ENCODE data around the gene AMFR. TPM values are rescaled to one million over a fixed set of nuclear protein-coding genes. Genes with fewer than 3 reads are reported as not detected.

The AMFR gene
- total RNA-seq, 1 experiment from 2014 or later: 66.3 TPM

DNA sequence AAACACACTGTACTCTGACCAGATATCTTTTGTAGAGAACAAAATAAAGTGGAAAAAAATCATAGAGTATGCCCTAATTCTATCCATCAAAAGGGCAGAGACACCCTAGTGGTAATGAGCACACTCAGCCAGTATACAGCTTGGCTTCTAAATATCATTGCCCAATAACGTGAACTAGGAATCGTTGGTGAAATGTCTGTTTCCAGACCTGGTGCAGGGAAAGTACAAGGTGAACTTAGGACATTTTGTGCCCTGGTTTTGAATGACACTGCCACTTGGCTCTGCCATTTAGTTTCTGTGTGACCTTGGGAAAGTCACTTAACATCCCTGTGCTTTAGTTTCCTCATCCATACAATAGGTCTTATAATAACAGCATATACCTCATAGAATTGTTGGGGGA is 13.7 kb downstream of the AMFR start:
- ATAC-seq (no peak), DNase-seq (ENCODE audit: low read depth, low spot score) (no peak)
- Histone ChIP-seq H3K9me2 (ENCODE audit: insufficient read depth) (no peaks in the 10 kb centered on the region), H3K27me3 (ENCODE audit: insufficient read depth, low read length) (no peaks in the 10 kb centered on the region), H3K4me3 (replicated peaks in 1 of 2; ENCODE audit: low read depth in 1 of 2, low read length in 2 of 2) (no peak overlapping the region), H3K36me3 (ENCODE audit: control insufficient read depth in 1 of 2, insufficient read depth in 2 of 2, low read length in 2 of 2) (peaks cover 9 to 16% of the 10 kb centered on the region in 2 experiments; a peak in 3 of 4 replicates), H4K20me1 (ENCODE audit: insufficient read depth) (no peaks in the 10 kb centered on the region), H3K9ac (ENCODE audit: low read length) (no peak overlapping the region), H3K4me1 (ENCODE audit: control insufficient read depth in 1 of 2, insufficient read depth in 2 of 2, low read length in 2 of 2) (no peaks in the 10 kb centered on the region), H3K4me2 (ENCODE audit: low read length) (no peak overlapping the region), H3K9me3 (ENCODE audit: control insufficient read depth in 1 of 2, insufficient read depth in 1 of 2, low read depth in 1 of 2, low read length in 2 of 2) (no peaks in the 10 kb centered on the region), H2AFZ (ENCODE audit: low read depth, low read length, poor library complexity, severe bottlenecking) (no peak overlapping the region), H3K79me2 (ENCODE audit: insufficient read depth, low read length) (peaks cover 30% of the 10 kb centered on the region), H3K27ac (ENCODE audit: low read depth, low read length) (no peak overlapping the region)
- no peak for TF ChIP-seq RAD21 (IDR thresholded peaks at IDR 0.05; ENCODE audit: low read depth)
- TF ChIP-seq TCF7L2 (IDR thresholded peaks at IDR 0.05; ENCODE audit: borderline replicate concordance, extremely low read depth, insufficient read depth, insufficient read length): no peak
- TF ChIP-seq EGR1 (IDR thresholded peaks at IDR 0.05; ENCODE audit: low read depth): no peak
- TF ChIP-seq, protein P1, sequence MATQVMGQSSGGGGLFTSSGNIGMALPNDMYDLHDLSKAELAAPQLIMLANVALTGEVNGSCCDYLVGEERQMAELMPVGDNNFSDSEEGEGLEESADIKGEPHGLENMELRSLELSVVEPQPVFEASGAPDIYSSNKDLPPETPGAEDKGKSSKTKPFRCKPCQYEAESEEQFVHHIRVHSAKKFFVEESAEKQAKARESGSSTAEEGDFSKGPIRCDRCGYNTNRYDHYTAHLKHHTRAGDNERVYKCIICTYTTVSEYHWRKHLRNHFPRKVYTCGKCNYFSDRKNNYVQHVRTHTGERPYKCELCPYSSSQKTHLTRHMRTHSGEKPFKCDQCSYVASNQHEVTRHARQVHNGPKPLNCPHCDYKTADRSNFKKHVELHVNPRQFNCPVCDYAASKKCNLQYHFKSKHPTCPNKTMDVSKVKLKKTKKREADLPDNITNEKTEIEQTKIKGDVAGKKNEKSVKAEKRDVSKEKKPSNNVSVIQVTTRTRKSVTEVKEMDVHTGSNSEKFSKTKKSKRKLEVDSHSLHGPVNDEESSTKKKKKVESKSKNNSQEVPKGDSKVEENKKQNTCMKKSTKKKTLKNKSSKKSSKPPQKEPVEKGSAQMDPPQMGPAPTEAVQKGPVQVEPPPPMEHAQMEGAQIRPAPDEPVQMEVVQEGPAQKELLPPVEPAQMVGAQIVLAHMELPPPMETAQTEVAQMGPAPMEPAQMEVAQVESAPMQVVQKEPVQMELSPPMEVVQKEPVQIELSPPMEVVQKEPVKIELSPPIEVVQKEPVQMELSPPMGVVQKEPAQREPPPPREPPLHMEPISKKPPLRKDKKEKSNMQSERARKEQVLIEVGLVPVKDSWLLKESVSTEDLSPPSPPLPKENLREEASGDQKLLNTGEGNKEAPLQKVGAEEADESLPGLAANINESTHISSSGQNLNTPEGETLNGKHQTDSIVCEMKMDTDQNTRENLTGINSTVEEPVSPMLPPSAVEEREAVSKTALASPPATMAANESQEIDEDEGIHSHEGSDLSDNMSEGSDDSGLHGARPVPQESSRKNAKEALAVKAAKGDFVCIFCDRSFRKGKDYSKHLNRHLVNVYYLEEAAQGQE (IDR thresholded peaks at IDR 0.05; ENCODE audit: low read depth): no peak
- no peak for TF ChIP-seq POLR2AphosphoS5 (IDR thresholded peaks at IDR 0.05; ENCODE audit: low read depth, low read length)
- TF ChIP-seq ELF1 (IDR thresholded peaks at IDR 0.05; ENCODE audit: borderline replicate concordance, low read depth): no peak
- no peak for TF ChIP-seq MAX (IDR thresholded peaks at IDR 0.05)
- no peak for TF ChIP-seq ZFX (IDR thresholded peaks at IDR 0.05)
- TF ChIP-seq POLR2A (IDR thresholded peaks at IDR 0.05; ENCODE audit: borderline replicate concordance, extremely low read depth, insufficient read depth, insufficient read length): no peak
- TF ChIP-seq CTCF (IDR thresholded peaks at IDR 0.05 in 2 of 3, conservative IDR thresholded peaks at IDR 0.05 in 1 of 3; ENCODE audit: borderline replicate concordance in 1 of 3, insufficient read depth in 1 of 3, low read depth in 2 of 3, low read length in 2 of 3): no peak
- TF ChIP-seq ZNF274 (IDR thresholded peaks at IDR 0.05; ENCODE audit: low read depth, low read length): no peak
- no peak for TF ChIP-seq CEBPB (IDR thresholded peaks at IDR 0.05; ENCODE audit: low read depth)
- no TSS peak for BruUV-seq (replicated peaks)
- ChIA-PET CTCF (no interaction called here), RAD21 (ENCODE audit: low non-redundant PET in 1 of 2, low total read pairs in 2 of 2, uncharacterized antibody in 2 of 2, unreplicated experiment in 2 of 2) (no interaction called here), POLR2A (no interaction called here)
- intact Hi-C loops (cut with micrococcal nuclease): no loop called here

Measured in HCT116 (cell line).